Measurements from ENCODE around the gene COLEC12.

The COLEC12 gene

GRCh38 chr18:478681-479080, 21.8 kb downstream of the COLEC12 start:
- no peak for DNase-seq (ENCODE audit: low read depth in 1 of 2, low spot score in 1 of 2)
- in situ Hi-C loops (cut with HindIII; ENCODE audit: low pct_unique_long_range_greater_than_20kb, low sequenced_read_pairs) = no loop called here
- no peak for TF ChIP-seq JUND (IDR thresholded peaks at IDR 0.05; ENCODE audit: low read depth)

- no peak for TF ChIP-seq JUND (IDR thresholded peaks at IDR 0.05; ENCODE audit: low read depth)
- DNase-seq (ENCODE audit: low read depth in 1 of 2, low spot score in 1 of 2) = peak; percentile 28 to 70
- in situ Hi-C loops (cut with HindIII; ENCODE audit: low pct_unique_long_range_greater_than_20kb, low sequenced_read_pairs) = no loop called here
Measured at GRCh38 chr18:477565-477964, 22.9 kb downstream of the COLEC12 start.

GRCh38 chr18:476251-476664, 24.2 kb downstream of the COLEC12 start:
- TF ChIP-seq JUND (IDR thresholded peaks at IDR 0.05; ENCODE audit: low read depth) = no peak
- no peak for DNase-seq (ENCODE audit: low read depth in 1 of 2, low spot score in 1 of 2)
- in situ Hi-C loops (cut with HindIII; ENCODE audit: low pct_unique_long_range_greater_than_20kb, low sequenced_read_pairs) = no loop called here

GRCh38 chr18:475202-476031, 25.1 kb downstream of the COLEC12 start:
- no peak for DNase-seq (ENCODE audit: low read depth in 1 of 2, low spot score in 1 of 2)
- no peak for TF ChIP-seq JUND (IDR thresholded peaks at IDR 0.05; ENCODE audit: low read depth)
- in situ Hi-C loops (cut with HindIII; ENCODE audit: low pct_unique_long_range_greater_than_20kb, low sequenced_read_pairs) = no loop called here

- DNase-seq (ENCODE audit: low read depth in 1 of 2, low spot score in 1 of 2) = no peak
- in situ Hi-C loops (cut with HindIII; ENCODE audit: low pct_unique_long_range_greater_than_20kb, low sequenced_read_pairs) = no loop called here
- no peak for TF ChIP-seq JUND (IDR thresholded peaks at IDR 0.05; ENCODE audit: low read depth)
Measured at GRCh38 chr18:474416-474815, 26.1 kb downstream of the COLEC12 start.

GRCh38 chr18:473802-474201, 26.7 kb downstream of the COLEC12 start:
- TF ChIP-seq JUND (IDR thresholded peaks at IDR 0.05; ENCODE audit: low read depth) = no peak
- DNase-seq (ENCODE audit: low read depth in 1 of 2, low spot score in 1 of 2) = no peak
- in situ Hi-C loops (cut with HindIII; ENCODE audit: low pct_unique_long_range_greater_than_20kb, low sequenced_read_pairs) = no loop called here

- TF ChIP-seq JUND (IDR thresholded peaks at IDR 0.05; ENCODE audit: low read depth) = no peak
- in situ Hi-C loops (cut with HindIII; ENCODE audit: low pct_unique_long_range_greater_than_20kb, low sequenced_read_pairs) = no loop called here
- peak in 1 of 2 experiments; percentile 16 for DNase-seq (ENCODE audit: low read depth in 1 of 2, low spot score in 1 of 2)
Measured at GRCh38 chr18:471716-472115, 28.8 kb downstream of the COLEC12 start.

GRCh38 chr18:470661-471501, 29.6 kb downstream of the COLEC12 start:
- DNase-seq (ENCODE audit: low read depth in 1 of 2, low spot score in 1 of 2) = no peak

GRCh38 chr18:468955-469790, 31.3 kb downstream of the COLEC12 start:
- TF ChIP-seq JUND (IDR thresholded peaks at IDR 0.05; ENCODE audit: low read depth) = no peak
- in situ Hi-C loops (cut with HindIII; ENCODE audit: low pct_unique_long_range_greater_than_20kb, low sequenced_read_pairs) = no loop called here
- DNase-seq (ENCODE audit: low read depth in 1 of 2, low spot score in 1 of 2) = peak in 1 of 2 experiments; percentile 47

More at GRCh38 chr18:470661-471501, 29.6 kb downstream of the COLEC12 start:
- in situ Hi-C loops (cut with HindIII; ENCODE audit: low pct_unique_long_range_greater_than_20kb, low sequenced_read_pairs) = no loop called here
- TF ChIP-seq JUND (IDR thresholded peaks at IDR 0.05; ENCODE audit: low read depth) = no peak

GRCh38 chr18:463827-464541, 36.5 kb downstream of the COLEC12 start:
- DNase-seq (ENCODE audit: low read depth in 1 of 2, low spot score in 1 of 2) = no peak
- in situ Hi-C loops (cut with HindIII; ENCODE audit: low pct_unique_long_range_greater_than_20kb, low sequenced_read_pairs) = no loop called here
- no peak for TF ChIP-seq JUND (IDR thresholded peaks at IDR 0.05; ENCODE audit: low read depth)

- in situ Hi-C loops (cut with HindIII; ENCODE audit: low pct_unique_long_range_greater_than_20kb, low sequenced_read_pairs) = no loop called here
- DNase-seq (ENCODE audit: low read depth in 1 of 2, low spot score in 1 of 2) = no peak
Measured at GRCh38 chr18:463403-463802, 37.1 kb downstream of the COLEC12 start.

GRCh38 chr18:461762-462161, 38.7 kb downstream of the COLEC12 start:
- no peak for DNase-seq (ENCODE audit: low read depth in 1 of 2, low spot score in 1 of 2)
- TF ChIP-seq JUND (IDR thresholded peaks at IDR 0.05; ENCODE audit: low read depth) = no peak
- in situ Hi-C loops (cut with HindIII; ENCODE audit: low pct_unique_long_range_greater_than_20kb, low sequenced_read_pairs) = no loop called here

More at GRCh38 chr18:463403-463802, 37.1 kb downstream of the COLEC12 start:
- TF ChIP-seq JUND (IDR thresholded peaks at IDR 0.05; ENCODE audit: low read depth) = no peak

All from T47D (cell line).